ENCODE results near the gene GRB2.
"Not testable (repeated sequence)": the region's sequence is repeated elsewhere in the genome, so short reads cannot be mapped to it uniquely, and the experiment has no call there.

The GRB2 gene

DNA sequence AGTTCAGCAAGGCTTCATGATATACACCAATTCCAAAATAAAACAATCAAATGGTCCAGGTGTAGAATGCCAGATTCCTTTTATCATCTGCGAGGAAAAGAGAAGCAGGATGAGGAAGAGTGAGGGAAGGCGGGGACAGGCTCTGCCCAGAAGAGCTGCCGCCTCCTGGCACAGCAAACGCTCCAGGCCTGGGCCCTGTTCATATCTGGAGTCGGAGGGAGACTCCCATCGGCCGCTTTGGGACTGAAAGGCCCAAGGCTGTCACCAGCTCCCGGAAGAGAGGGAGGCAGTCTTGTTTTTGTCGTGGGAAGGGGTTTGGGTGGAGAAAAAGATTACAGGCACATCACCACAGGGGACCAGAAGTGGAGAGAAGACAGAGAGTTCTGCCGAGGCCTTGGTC lies 87.3 kb downstream of the GRB2 start:
- DNase-seq (ENCODE audit: low read depth), result no peak

DNA sequence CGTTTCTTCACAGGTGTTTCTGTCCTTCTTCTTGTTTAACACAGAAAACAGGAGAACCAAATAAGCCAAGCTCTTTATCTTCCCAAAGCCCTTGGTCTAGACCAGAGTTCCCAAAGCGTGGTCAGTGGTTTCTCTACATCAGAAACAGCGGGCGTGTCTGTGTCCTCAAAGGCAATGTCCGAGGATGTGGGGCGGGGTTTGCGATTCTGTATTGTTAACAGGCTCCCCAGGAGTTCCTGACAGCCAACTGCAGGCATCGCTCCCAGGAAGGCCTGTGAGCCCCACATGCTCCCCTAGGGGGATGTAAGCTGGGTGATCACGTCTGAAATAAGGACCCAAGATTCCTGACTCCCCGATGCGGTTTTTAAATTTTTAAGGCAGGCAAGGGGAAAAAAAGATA lies 87.8 kb downstream of the GRB2 start:
- no peak for DNase-seq (ENCODE audit: low read depth)

DNA sequence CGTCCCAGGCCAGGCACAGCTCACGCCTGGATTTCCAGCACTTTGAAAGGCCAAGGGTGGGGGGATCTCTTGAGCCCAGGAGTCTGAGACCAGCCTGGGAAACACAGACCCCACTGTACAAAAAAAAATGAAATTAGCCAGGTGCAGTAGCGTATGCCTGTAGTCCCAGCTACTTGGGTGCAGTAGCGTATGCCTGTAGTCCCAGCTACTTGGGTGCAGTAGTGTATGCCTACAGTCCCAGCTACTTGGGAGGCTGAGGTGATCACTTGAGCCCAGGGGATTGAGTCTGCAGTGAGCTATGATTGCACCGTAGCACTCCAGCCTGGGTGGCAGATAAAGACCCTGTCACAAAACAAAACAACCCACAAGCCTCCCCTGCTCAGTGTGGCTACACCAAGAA lies 89.2 kb downstream of the GRB2 start:
- DNase-seq (ENCODE audit: low read depth), result no peak

DNA sequence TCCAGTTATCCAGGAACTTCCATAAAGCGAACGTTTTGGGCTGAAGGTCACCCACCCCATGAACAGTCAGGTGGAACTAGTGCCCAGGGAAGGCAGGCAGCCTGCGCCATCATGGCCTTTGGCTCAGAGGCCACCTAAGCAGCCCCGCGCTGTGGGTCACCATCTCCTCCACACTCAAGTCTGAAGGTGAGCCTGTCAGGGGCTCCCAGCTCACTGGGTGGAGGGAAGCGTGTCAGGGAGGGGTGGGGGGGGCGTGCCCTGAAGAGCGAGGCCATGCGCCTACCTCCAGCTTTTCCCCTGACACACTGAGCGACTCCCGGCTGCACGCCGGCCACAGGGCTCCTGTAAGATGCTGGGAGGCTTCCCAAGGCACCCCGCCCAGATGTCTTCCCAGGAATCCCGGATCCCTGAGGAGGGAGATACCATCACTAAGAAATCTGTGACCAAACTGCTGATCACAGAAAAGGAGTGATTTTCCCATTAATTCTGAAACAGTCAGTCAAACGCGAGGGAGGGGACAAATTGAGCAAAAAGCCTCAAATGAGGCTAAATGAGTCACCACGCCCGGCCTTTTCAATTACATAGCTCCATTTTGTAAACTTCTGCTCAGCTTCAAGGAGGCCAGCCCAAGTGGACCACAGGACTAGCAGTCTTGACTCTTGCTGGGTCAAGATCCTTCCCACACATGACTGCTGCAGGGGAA lies 89.8 kb downstream of the GRB2 start:
- no peak for DNase-seq (ENCODE audit: low read depth)

GRCh38 chr17:75313941-75314551 lies 91.4 kb downstream of the GRB2 start:
- DNase-seq (ENCODE audit: low read depth), result no peak

DNA sequence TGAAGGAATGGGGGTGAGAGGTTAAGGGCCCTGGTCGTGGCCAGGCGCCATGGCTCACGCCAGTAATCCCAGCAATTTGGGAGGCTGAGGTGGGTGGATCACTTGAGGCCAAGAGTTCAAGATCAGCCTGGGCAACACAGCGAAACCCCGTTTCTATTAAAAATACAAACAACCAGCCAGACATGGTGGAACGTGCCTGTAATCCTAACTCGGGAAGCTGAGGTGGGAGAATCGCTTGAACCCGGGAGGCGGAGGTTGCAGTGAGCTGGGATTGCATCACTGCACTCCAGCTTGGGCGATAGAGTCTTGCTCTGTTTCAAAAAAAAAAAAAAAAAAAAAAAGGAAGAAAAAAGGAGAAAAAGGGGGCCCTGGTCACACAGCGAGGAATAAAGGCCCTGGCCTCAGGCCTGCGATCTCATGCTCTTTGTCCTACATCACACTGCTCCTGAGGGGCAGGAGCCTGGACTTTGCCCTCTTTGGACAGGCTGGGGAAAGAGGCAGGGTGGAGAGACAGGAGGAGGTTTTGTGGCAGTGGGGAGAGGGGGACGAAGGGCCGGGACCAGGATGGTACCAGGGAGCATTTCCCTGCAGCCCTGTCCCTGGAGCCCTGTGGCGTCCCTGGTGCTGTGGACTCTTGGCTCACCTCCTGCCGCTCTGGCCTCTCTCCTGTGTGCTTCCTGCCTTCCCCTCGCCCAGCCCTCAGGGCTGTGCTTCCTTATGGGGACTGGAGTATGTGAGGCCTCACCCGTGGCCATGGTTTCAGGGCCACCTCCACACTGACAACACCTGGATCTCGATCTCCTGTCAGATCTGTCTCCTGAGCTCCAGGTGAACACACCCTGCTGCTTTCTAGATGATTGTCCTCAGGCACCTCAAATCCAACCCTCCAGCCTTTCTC lies 96.5 kb downstream of the GRB2 start:
- no peak for DNase-seq (ENCODE audit: low read depth)

- DNase-seq (ENCODE audit: low read depth), result no peak
These were observed 97.3 kb downstream of the GRB2 start for GRCh38 chr17:75307957-75308731.

DNA sequence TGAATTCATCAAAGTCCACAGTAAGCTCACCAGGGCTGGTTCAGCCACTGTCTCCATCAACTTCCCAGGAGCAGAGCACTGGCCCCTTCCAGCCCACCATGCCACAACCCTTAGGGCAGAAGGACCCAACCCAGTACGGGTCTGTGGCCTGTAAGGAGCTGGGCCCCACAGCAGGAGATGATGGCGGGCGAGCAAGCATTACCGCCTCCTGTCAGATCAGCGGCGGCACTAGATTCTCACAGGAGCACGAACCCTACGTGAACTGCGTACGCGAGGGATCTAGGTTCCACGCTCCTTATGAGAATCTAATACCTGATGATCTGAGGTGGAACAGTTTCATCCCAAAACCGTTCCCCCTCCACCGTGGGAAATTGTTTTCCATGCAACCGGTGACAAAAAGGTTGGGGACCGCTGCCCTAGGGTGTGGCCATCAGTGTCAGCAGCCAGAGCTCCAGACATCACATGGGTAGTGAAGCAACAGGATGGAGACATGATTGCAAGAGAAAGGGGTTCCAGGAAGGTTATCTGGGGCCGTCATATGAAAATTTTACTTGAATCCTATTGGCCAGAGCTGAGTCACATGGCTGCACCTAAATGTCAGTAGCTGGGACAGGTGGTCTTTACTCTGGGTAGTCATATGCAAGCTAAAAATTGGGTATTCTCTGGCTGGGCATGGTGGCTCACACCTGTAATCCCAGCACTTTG lies 103.8 kb downstream of the GRB2 start:
- no peak for DNase-seq (ENCODE audit: low read depth)

- DNase-seq (ENCODE audit: low read depth), result no peak
These were observed 104.4 kb downstream of the GRB2 start for GRCh38 chr17:75301049-75301448.

- DNase-seq (ENCODE audit: low read depth), result no peak
These were observed 105.2 kb downstream of the GRB2 start for GRCh38 chr17:75300280-75300679.

- DNase-seq (ENCODE audit: low read depth), result no peak
These were observed 110.0 kb downstream of the GRB2 start for GRCh38 chr17:75295201-75296158.

- DNase-seq (ENCODE audit: low read depth), result not testable (repeated sequence)
These were observed 112.5 kb downstream of the GRB2 start for GRCh38 chr17:75292810-75293448.

DNA sequence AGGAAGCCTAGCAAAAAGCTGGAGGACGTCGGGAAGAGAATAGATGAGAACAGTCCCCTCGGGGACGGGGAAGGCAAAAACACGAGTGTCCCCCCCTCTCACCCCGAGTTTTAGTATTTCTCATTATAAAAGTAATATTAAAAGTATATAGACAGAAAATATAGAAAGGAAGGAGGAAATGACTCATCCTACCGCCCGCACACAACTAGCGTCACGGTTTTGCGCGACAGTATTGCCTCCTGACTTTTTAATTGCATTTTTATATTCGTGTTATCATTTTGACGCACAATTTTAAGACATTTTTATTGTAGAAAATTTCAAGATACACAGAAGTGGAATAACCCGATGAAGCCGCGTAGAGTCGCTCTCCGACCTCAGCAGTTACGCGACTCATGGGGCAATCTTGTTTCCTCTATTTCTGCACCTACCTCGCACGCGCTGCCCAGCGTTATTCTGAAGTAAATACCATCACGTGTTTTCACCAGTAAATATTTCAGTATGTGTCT lies 115.6 kb downstream of the GRB2 start:
- DNase-seq (ENCODE audit: low read depth), result peak; percentile 62

DNA sequence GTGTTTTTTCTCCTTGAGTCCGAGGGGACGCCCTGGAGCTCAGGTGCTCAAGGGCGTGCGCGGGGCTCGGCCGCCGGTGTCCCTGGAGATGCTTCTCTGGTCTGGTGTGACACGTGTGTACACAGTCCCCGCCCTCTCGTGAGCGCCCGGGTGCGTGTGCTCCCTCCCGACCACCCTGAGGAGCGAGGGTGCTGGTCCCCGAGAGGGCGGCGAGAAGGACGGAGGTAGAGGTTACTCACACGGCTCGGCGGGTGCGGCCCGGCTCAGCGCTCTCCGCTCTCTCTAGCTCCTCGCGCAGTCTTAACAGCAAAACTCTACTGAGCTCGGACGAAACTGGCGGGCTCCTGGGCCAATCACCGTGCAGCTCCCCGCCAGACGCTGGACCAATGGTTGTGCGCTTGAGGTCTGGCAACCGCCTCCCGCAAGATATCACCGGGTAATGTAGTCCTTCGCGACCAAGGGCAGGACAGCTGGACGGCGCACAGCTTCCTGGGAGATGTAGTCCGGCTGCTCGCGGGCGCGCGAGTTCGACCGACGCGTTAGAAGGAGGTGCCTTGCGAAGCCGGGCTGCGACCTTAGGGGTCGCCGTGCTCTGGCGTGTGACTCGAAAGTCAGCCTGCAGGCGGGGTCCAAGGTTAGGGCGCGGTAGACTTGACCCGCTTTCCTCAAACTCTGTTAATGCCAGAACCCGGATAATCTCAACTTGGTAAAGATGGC lies 116.2 kb downstream of the GRB2 start, which contains the start of gene SLC25A19:
TSS of gene SLC25A19 (minus strand) at position 319 of the 717 bp plus-strand sequence. CDS start 2,669 bp downstream, outside the sequence.
- DNase-seq (ENCODE audit: low read depth), result peak; percentile 97

DNA sequence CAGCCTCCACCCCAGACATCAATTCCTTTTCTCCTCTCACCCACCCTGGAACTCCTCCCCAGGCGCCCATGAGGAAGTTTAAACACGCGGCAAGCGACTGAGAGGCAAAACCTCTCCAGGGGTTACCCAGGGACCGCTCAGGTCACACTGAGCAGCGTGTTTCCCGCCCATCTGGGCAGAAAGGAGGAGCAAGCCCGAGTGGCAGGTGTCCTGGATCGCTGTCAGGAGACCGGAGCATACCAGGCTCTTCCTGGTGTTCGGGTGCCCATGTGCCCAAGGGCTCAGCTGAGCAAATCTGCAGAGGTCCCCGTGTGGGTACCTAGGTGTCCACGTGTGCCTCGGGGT lies 116.7 kb downstream of the GRB2 start:
- DNase-seq (ENCODE audit: low read depth), result no peak

GRCh38 chr17:75288359-75288758 lies 117.1 kb downstream of the GRB2 start:
- no peak for DNase-seq (ENCODE audit: low read depth)

DNA sequence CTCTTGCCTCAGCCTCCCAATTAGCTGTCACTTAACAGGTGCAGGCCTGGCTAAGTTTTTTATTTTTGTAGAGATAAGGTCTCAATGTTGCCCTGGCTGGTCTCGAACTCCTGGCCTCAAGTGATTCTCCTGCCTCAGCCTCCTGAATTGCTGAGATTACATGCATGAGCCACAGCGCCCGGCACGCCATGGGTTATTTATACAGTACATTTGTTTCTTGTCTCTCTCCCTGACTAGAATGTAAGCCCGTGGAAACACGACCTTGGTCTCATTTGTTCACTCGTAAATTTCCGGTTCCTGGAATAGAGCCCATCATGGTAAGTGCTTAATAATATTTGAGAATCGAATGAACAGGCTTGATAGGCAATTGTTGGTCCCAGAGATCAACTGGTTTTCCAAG lies 118.3 kb downstream of the GRB2 start:
- DNase-seq (ENCODE audit: low read depth), result no peak

- no peak for DNase-seq (ENCODE audit: low read depth)
These were observed 120.4 kb downstream of the GRB2 start for GRCh38 chr17:75285123-75285522.

- not testable (repeated sequence) for DNase-seq (ENCODE audit: low read depth)
These were observed 125.3 kb downstream of the GRB2 start for GRCh38 chr17:75280189-75280588.

Measured in T-helper 22 cell (primary cell).